BJ (cell line): Measurements from ENCODE around the gene CABP1. TPM values are rescaled to one million over a fixed set of nuclear protein-coding genes. Genes with fewer than 3 reads are reported as not detected.

Source experiments
- CTCF ChIA-PET: fragments of 350-600 bp; formaldehyde crosslinking; extraction: SDS; loops from one replicate; lab custom pipeline; 2021; ENCODE audit warnings: antibody characterized with exemption, inconsistent platforms; lab: Yijun Ruan, JAX
- POLR2A ChIA-PET: fragments of 300-600 bp; sonication (Branson Sonifier 250); formaldehyde crosslinking; extraction: SDS; loops from one replicate; lab custom pipeline; 2021; ENCODE audit warnings: antibody characterized with exemption; lab: Charles Lee
- DNase-seq: peaks from one replicate; pipeline ENCODE4 v3.0.0-alpha.2; 2011; ENCODE audit warnings: low read depth
- H3K27me3 ChIP-seq: 2 replicates; pipeline ENCODE4 v1.6.0; 2011; ENCODE audit warnings: low read length; ENCODE audit not compliant: control insufficient read depth, insufficient read depth
- H3K36me3 ChIP-seq: 2 replicates; pipeline ENCODE4 v1.5.1; 2011; ENCODE audit warnings: low read length; ENCODE audit not compliant: control insufficient read depth, insufficient read depth
- H3K4me3 ChIP-seq: 2 replicates; pipeline ENCODE4 v1.5.1; 2011; ENCODE audit warnings: low read depth, mild to moderate bottlenecking, control low read depth, low read length
- CTCF ChIP-seq: IDR thresholded peaks from 2 replicates; pipeline ENCODE4 v1.5.1; 2011; ENCODE audit warnings: low read depth, mild to moderate bottlenecking, control low read depth, inconsistent platforms, low read length, moderate library complexity; ENCODE audit not compliant: insufficient read depth
- polyA plus RNA-seq: library from polyadenylated mRNA; depleted of rRNA; stranded (reverse); fragments of >200 nt; gene quantifications from 2 replicates; pipeline ENCODE4 v1.2.3, GENCODE V29; 2011

CABP1 gene
- polyA plus RNA-seq, 1 experiment: not detected

GRCh38 chr12:120692524-120693033 lies 52.2 kb downstream of the CABP1 start:
- ChIA-PET CTCF (no interaction called here), POLR2A (no interaction called here)
- Histone ChIP-seq H3K36me3 (peaks cover 11% of the 10 kb centered on the region), H3K4me3 (no peak overlapping the region), H3K27me3 (no peaks in the 10 kb centered on the region)
- no peak for TF ChIP-seq CTCF
- DNase-seq: no peak

GRCh38 chr12:120693848-120694247 lies 53.4 kb downstream of the CABP1 start:
- POLR2A ChIA-PET: no interaction called here
- no peak for TF ChIP-seq CTCF
- no peak for DNase-seq
- H3K36me3 ChIP-seq: peaks cover 15% of the 10 kb centered on the region
- H3K27me3 ChIP-seq: no peaks in the 10 kb centered on the region
- CTCF ChIA-PET: interaction anchor here (1.5 kb wide), 1 partner anchor 45 kb away, joined by 4 read pairs; no protein-coding TSS in a partner anchor
- no peak overlapping the region for H3K4me3 ChIP-seq

GRCh38 chr12:120696626-120697025 lies 56.2 kb downstream of the CABP1 start:
- Histone ChIP-seq H3K27me3 (no peaks in the 10 kb centered on the region), H3K4me3 (no peak overlapping the region), H3K36me3 (peaks cover 27% of the 10 kb centered on the region)
- TF ChIP-seq CTCF: no peak
- ChIA-PET CTCF (no interaction called here), POLR2A (no interaction called here)
- no peak for DNase-seq

- ChIA-PET POLR2A (no interaction called here), CTCF (interaction anchor here (0.7 to 1.8 kb wide), 2 partner anchors 12 to 13 kb away, joined by 3 to 6 read pairs; partner anchors contain the start of gene UNC119B)
- DNase-seq: no peak
- H3K4me3 ChIP-seq: no peak overlapping the region
- TF ChIP-seq CTCF: no peak
- H3K27me3 ChIP-seq: no peaks in the 10 kb centered on the region
- H3K36me3 ChIP-seq: peaks cover 27% of the 10 kb centered on the region
These were observed 56.9 kb downstream of the CABP1 start for GRCh38 chr12:120697344-120697743.

GRCh38 chr12:120698665-120699064 lies 58.2 kb downstream of the CABP1 start:
- no peak for DNase-seq
- Histone ChIP-seq H3K4me3 (no peak overlapping the region), H3K36me3 (peaks cover 29% of the 10 kb centered on the region), H3K27me3 (no peaks in the 10 kb centered on the region)
- TF ChIP-seq CTCF: no peak
- ChIA-PET POLR2A (no interaction called here), CTCF (interaction anchor here (0.5 to 1.8 kb wide), 5 partner anchors 11 to 115 kb away, joined by 3 to 6 read pairs (median 5); partner anchors contain the start of gene UNC119B)
